ENCODE data around the gene HPSE2. TPM values are rescaled to one million over a fixed set of nuclear protein-coding genes. Genes with fewer than 3 reads are reported as not detected.

The HPSE2 gene
- polyA plus RNA-seq, 2 of the 4 experiments (the other 2 are of a cell fraction), result not detected

- TF ChIP-seq USF2 (IDR thresholded peaks at IDR 0.05) (no peak), RAD21 (conservative IDR thresholded peaks at IDR 0.05 in 1 of 2, IDR thresholded peaks at IDR 0.05 in 1 of 2) (no peak), CBX8 (IDR thresholded peaks at IDR 0.05) (no peak)
These were observed 315.8 kb downstream of the HPSE2 start (continued) for GRCh38 chr10:98919899-98920298.

GRCh38 chr10:98917828-98918227 is 317.8 kb downstream of the HPSE2 start:
- Histone ChIP-seq H3K9me3 (no peaks in the 10 kb centered on the region), H3K4me2 (no peak overlapping the region), H3K4me1 (no peaks in the 10 kb centered on the region), H3K27ac (no peak overlapping the region), H3K4me3 (no peak overlapping the region)
- CTCF ChIA-PET, result no interaction called here
- DNase-seq (ENCODE audit: low read depth in 1 of 2, low spot score in 1 of 2) (no peak), FAIRE-seq (no peak), ATAC-seq (no peak)
- WGBS (ENCODE audit: missing lambda C conversion rate), result 82% methylated on average over 2 of the region's 2 CpGs
- POLR2A ChIA-PET, result no interaction called here
- TF ChIP-seq PBX3 (IDR thresholded peaks at IDR 0.05) (no peak), CBX2 (IDR thresholded peaks at IDR 0.05; ENCODE audit: borderline replicate concordance, low read depth) (no peak), CTCF (IDR thresholded peaks at IDR 0.05) (no peak), JUN (IDR thresholded peaks at IDR 0.05) (no peak), SMC3 (IDR thresholded peaks at IDR 0.05) (no peak), MAFK (IDR thresholded peaks at IDR 0.05; ENCODE audit: partially characterized antibody) (no peak), ESRRA (IDR thresholded peaks at IDR 0.05; ENCODE audit: borderline replicate concordance, low read length) (no peak), CEBPB (IDR thresholded peaks at IDR 0.05) (no peak), FOSB (CRISPR knock-in tag; IDR thresholded peaks at IDR 0.05) (no peak), CHD4 (IDR thresholded peaks at IDR 0.05; ENCODE audit: borderline replicate concordance) (no peak), HOXB13 (CRISPR knock-in tag; IDR thresholded peaks at IDR 0.05; ENCODE audit: low read depth) (no peak), NR3C1 (IDR thresholded peaks at IDR 0.05) (no peak), TP53 (CRISPR knock-in tag; IDR thresholded peaks at IDR 0.05) (no peak), KDM5A (IDR thresholded peaks at IDR 0.05) (no peak), NFE2L2 (conservative IDR thresholded peaks at IDR 0.05; ENCODE audit: low read length) (no peak), TFCP2L1 (CRISPR knock-in tag; IDR thresholded peaks at IDR 0.05) (no peak), EHMT2 (IDR thresholded peaks at IDR 0.05; ENCODE audit: low read depth) (no peak)

GRCh38 chr10:98916526-98917125 is 319.0 kb downstream of the HPSE2 start:
- no peak for FAIRE-seq
- CTCF ChIA-PET, result no interaction called here
- POLR2A ChIA-PET, result no interaction called here
- TF ChIP-seq GATA3 (IDR thresholded peaks at IDR 0.05; ENCODE audit: borderline replicate concordance), result no peak
- no peak for TF ChIP-seq EHF (CRISPR knock-in tag; IDR thresholded peaks at IDR 0.05)
- TF ChIP-seq ZSCAN20 (CRISPR knock-in tag; IDR thresholded peaks at IDR 0.05), result no peak
- no peak for TF ChIP-seq RNF2 (IDR thresholded peaks at IDR 0.05; ENCODE audit: borderline replicate concordance, low read depth)
- TF ChIP-seq HES2 (IDR thresholded peaks at IDR 0.05), result no peak
- no peak for TF ChIP-seq HMGXB4 (CRISPR knock-in tag; IDR thresholded peaks at IDR 0.05; ENCODE audit: borderline replicate concordance)
- no peak for TF ChIP-seq POLR2AphosphoS2 (conservative IDR thresholded peaks at IDR 0.05; ENCODE audit: low read length)
- no peak for TF ChIP-seq KDM1A (IDR thresholded peaks at IDR 0.05; ENCODE audit: low read depth)
- TF ChIP-seq USF2 (IDR thresholded peaks at IDR 0.05), result no peak
- no peak for TF ChIP-seq KDM5A (IDR thresholded peaks at IDR 0.05)
- no peak for TF ChIP-seq RARB (CRISPR knock-in tag; IDR thresholded peaks at IDR 0.05)
- TF ChIP-seq HOXB13 (CRISPR knock-in tag; IDR thresholded peaks at IDR 0.05; ENCODE audit: low read depth), result no peak
- no peak for TF ChIP-seq FOXS1 (CRISPR knock-in tag; IDR thresholded peaks at IDR 0.05)
- no peak for TF ChIP-seq SREBF2 (IDR thresholded peaks at IDR 0.05)
- no peak for TF ChIP-seq RCOR1 (IDR thresholded peaks at IDR 0.05; ENCODE audit: low read depth, low read length)

More at GRCh38 chr10:98916526-98917125, 319.0 kb downstream of the HPSE2 start:
- H3K27ac ChIP-seq, result no peak overlapping the region
- no peaks in the 10 kb centered on the region for H3K9me3 ChIP-seq
- H3K4me1 ChIP-seq, result no peaks in the 10 kb centered on the region
- WGBS (ENCODE audit: missing lambda C conversion rate), result 0% methylated on average over 1 of the region's 1 CpG
- no peak for ATAC-seq
- H3K4me2 ChIP-seq, result no peak overlapping the region
- DNase-seq (ENCODE audit: low read depth in 1 of 2, low spot score in 1 of 2), result no peak
- no peak overlapping the region for H3K4me3 ChIP-seq

Measured in A549 (cell line).